HCT116 (cell line): Measurements from ENCODE around the gene YLPM1. TPM values are rescaled to one million over a fixed set of nuclear protein-coding genes. Genes with fewer than 3 reads are reported as not detected.

Experiments
- ATAC-seq: fragments of 200-7000 bp; cut with Tn5 transposase; 2 replicates; pipeline ENCODE4 v1.9.1; 2020; ENCODE audit warnings: mild to moderate bottlenecking, moderate library complexity
- BruUV-seq: library from RNA; stranded (reverse); fragments of 400-500 nt; replicated peaks from 2 replicates; lab custom pipeline; 2021; lab: Mats Ljungman, UMichigan
- CTCF ChIA-PET: fragments of 300-600 bp; sonication (Branson Sonifier 250); formaldehyde crosslinking; loops from one replicate; lab custom pipeline; 2021; ENCODE audit warnings: antibody characterized with exemption; lab: Charles Lee
- POLR2A ChIA-PET: fragments of 300-600, 350-600 bp; sonication (Branson Sonifier 250); formaldehyde crosslinking; loops from one replicate; lab custom pipeline; 2021; ENCODE audit warnings: antibody characterized with exemption; lab: Charles Lee
- RAD21 ChIA-PET, 2 experiments: fragments of 300-600 bp; sonication (Branson Sonifier 250); formaldehyde crosslinking; loops; one replicate each; lab custom pipeline; 2023; ENCODE audit warnings: low total read pairs in 2 of 2; ENCODE audit not compliant: uncharacterized antibody in 2 of 2, unreplicated experiment in 2 of 2, low non-redundant PET in 1 of 2; lab: Charles Lee
- DNase-seq: peaks from one replicate; pipeline ENCODE4 v3.0.0-alpha.2; 2010; ENCODE audit warnings: low read depth, low spot score
- H2AFZ ChIP-seq: fragments of 200-600 bp; shearing (Covaris generic), sonication (generic); 2 replicates; pipeline ENCODE4 v1.6.1; 2017; ENCODE audit warnings: low read depth, mixed run types, mixed read lengths, antibody characterized with exemption, low read length; ENCODE audit not compliant: poor library complexity, severe bottlenecking
- H3K27ac ChIP-seq: 2 replicates; pipeline ENCODE4 v1.5.1; 2012; ENCODE audit warnings: low read depth, low read length
- H3K27me3 ChIP-seq: fragments of 200-600 bp; sonication (generic); 2 replicates; pipeline ENCODE4 v1.6.1; 2016; ENCODE audit warnings: mixed run types, low read length, mixed read lengths; ENCODE audit not compliant: insufficient read depth
- H3K36me3 ChIP-seq, 2 experiments: fragments of 200-500 bp in 1 of 2; fragments of 200-600 bp in 1 of 2; sonication (Bioruptor generic) in 1 of 2; sonication (generic) in 1 of 2; 2 replicates each; pipeline versions ENCODE4 v1.5.1 to v1.6.1; 2014 to 2016; ENCODE audit warnings: low read length in 2 of 2, inconsistent platforms in 1 of 2, mixed read lengths in 1 of 2, mixed run types in 1 of 2; ENCODE audit not compliant: insufficient read depth in 2 of 2, control insufficient read depth in 1 of 2
- H3K4me1 ChIP-seq, 2 experiments: fragments of 200-600 bp in 1 of 2; sonication (generic) in 1 of 2; 2 replicates each; pipeline versions ENCODE4 v1.5.1 to v1.6.1; 2012 to 2017; ENCODE audit warnings: low read length in 2 of 2, inconsistent platforms in 1 of 2, mild to moderate bottlenecking in 1 of 2, mixed read lengths in 1 of 2, mixed run types in 1 of 2, moderate library complexity in 1 of 2; ENCODE audit not compliant: insufficient read depth in 2 of 2, control insufficient read depth in 1 of 2
- H3K4me2 ChIP-seq: fragments of 200-600 bp; sonication (generic); 2 replicates; pipeline ENCODE4 v1.6.1; 2017; ENCODE audit warnings: mixed run types, low read length, mixed read lengths
- H3K4me3 ChIP-seq, 2 experiments: fragments of 200-600 bp in 1 of 2; sonication (generic) in 1 of 2; replicated peaks in 1 of 2; 2 replicates each; pipeline ENCODE4 v1.5.1; 2011 to 2016; ENCODE audit warnings: low read length in 2 of 2, control low read depth in 1 of 2, low read depth in 1 of 2, mild to moderate bottlenecking in 1 of 2, mixed read lengths in 1 of 2, mixed run types in 1 of 2
- H3K79me2 ChIP-seq: fragments of 200-600 bp; sonication (generic); 2 replicates; pipeline ENCODE4 v1.6.1; 2017; ENCODE audit warnings: mild to moderate bottlenecking, mixed run types, low read length, moderate library complexity, mixed read lengths; ENCODE audit not compliant: insufficient read depth
- H3K9ac ChIP-seq: fragments of 200-600 bp; sonication (generic); 2 replicates; pipeline ENCODE4 v1.6.1; 2016; ENCODE audit warnings: low read length, mixed read lengths
- H3K9me2 ChIP-seq: fragments of 200-600 bp; sonication (generic), shearing (Covaris generic); 2 replicates; pipeline ENCODE4 v1.6.1; 2017; ENCODE audit warnings: mixed run types, mild to moderate bottlenecking, moderate library complexity; ENCODE audit not compliant: insufficient read depth
- H3K9me3 ChIP-seq, 2 experiments: fragments of 200-500 bp in 1 of 2; fragments of 200-600 bp in 1 of 2; sonication (Bioruptor generic) in 1 of 2; sonication (generic) in 1 of 2; 2 replicates each; pipeline ENCODE4 v1.6.1; 2014 to 2017; ENCODE audit warnings: low read length in 2 of 2, mixed read lengths in 2 of 2, inconsistent platforms in 1 of 2, low read depth in 1 of 2, mild to moderate bottlenecking in 1 of 2, mixed run types in 1 of 2, moderate library complexity in 1 of 2; ENCODE audit not compliant: control insufficient read depth in 1 of 2, insufficient read depth in 1 of 2
- H4K20me1 ChIP-seq: fragments of 200-600 bp; sonication (generic), shearing (Covaris generic); 2 replicates; pipeline ENCODE4 v1.6.1; 2017; ENCODE audit warnings: mixed run types, mild to moderate bottlenecking, moderate library complexity; ENCODE audit not compliant: insufficient read depth
- CBX3 ChIP-seq: IDR thresholded peaks from 2 replicates; pipeline ENCODE4 v1.6.1; 2012; ENCODE audit warnings: low read depth
- EGR1 ChIP-seq: IDR thresholded peaks from 2 replicates; pipeline ENCODE4 v1.6.1; 2012; ENCODE audit warnings: low read depth
- ELF1 ChIP-seq: IDR thresholded peaks from 2 replicates; pipeline ENCODE4 v1.6.1; 2012; ENCODE audit warnings: low read depth, borderline replicate concordance
- EZH2phosphoT487 ChIP-seq: fragments of 200-600 bp; IDR thresholded peaks from 2 replicates; pipeline ENCODE4 v1.6.1; 2018; ENCODE audit warnings: antibody characterized with exemption, borderline replicate concordance
- POLR2AphosphoS5 ChIP-seq: IDR thresholded peaks from 2 replicates; pipeline ENCODE4 v1.6.1; 2011; ENCODE audit warnings: mild to moderate bottlenecking, low read depth, low read length, moderate library complexity
- RAD21 ChIP-seq: IDR thresholded peaks from 2 replicates; pipeline ENCODE4 v1.6.1; 2012; ENCODE audit warnings: low read depth, mild to moderate bottlenecking
- SIN3A ChIP-seq: IDR thresholded peaks from 2 replicates; pipeline ENCODE4 v1.6.1; 2012; ENCODE audit warnings: low read depth
- SP1 ChIP-seq: IDR thresholded peaks from 2 replicates; pipeline ENCODE4 v1.6.1; 2012; ENCODE audit warnings: low read depth
- intact Hi-C: fragments of 100-400 bp; cut with micrococcal nuclease; formaldehyde crosslinking; loops from 2 replicates; pipeline ENCODE4 v1.10.0; 2022
- total RNA-seq: library from RNA; stranded (reverse); gene quantifications from one replicate; pipeline ENCODE4 v1.2.1, GENCODE V29; 2021; ENCODE audit not compliant: unreplicated experiment
- TF ChIP-seq, protein P1 (sequence below), 3 experiments: fragments of 200-600 bp in 1 of 3; sonication (generic) in 1 of 3; IDR thresholded peaks in 2 of 3; conservative IDR thresholded peaks in 1 of 3; 2 replicates each; pipeline ENCODE4 v1.5.1; 2012 to 2017; ENCODE audit warnings: low read depth in 2 of 3, low read length in 2 of 3, antibody characterized with exemption in 1 of 3, borderline replicate concordance in 1 of 3, control low read depth in 1 of 3, mild to moderate bottlenecking in 1 of 3, mixed read lengths in 1 of 3, mixed run types in 1 of 3, moderate library complexity in 1 of 3; ENCODE audit not compliant: insufficient read depth in 1 of 3
- TF ChIP-seq, protein P2 (sequence below): IDR thresholded peaks from 2 replicates; pipeline ENCODE4 v1.6.1; 2012; ENCODE audit warnings: low read depth

YLPM1 gene
- total RNA-seq, 1 experiment from 2014 or later = 55.1 TPM

DNA sequence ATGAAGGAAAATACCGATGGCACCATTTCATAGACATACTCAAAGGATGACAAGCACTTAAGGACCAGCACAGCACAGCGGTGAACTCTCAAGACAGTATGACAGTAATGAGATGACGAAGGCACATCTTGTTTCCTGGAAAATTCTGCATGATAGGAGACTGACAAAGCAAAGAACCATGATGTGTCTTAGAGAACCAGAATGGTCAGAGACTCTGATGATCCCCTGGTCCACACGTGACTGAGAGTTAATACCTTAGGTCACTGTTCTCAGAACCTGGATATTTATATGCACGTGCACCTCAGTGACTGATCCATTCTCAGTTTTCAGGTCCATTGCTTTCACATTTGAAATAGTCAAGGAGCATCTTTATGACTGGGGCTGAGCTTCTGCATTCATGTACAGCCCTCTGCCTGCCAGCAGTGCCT, 77.5 kb downstream of the YLPM1 start:
- no peaks in the 10 kb centered on the region for H3K4me1 ChIP-seq
- no peaks in the 10 kb centered on the region for H3K9me2 ChIP-seq
- POLR2A ChIA-PET = no interaction called here
- no peaks in the 10 kb centered on the region for H4K20me1 ChIP-seq
- CTCF ChIA-PET = no interaction called here
- BruUV-seq = no TSS peak
- H3K4me3 ChIP-seq = no peak overlapping the region
- ATAC-seq (no peak), DNase-seq (no peak)
- no peak overlapping the region for H3K4me2 ChIP-seq
- no peak overlapping the region for H2AFZ ChIP-seq
- RAD21 ChIA-PET = no interaction called here
- no peaks in the 10 kb centered on the region for H3K9me3 ChIP-seq
- no peaks in the 10 kb centered on the region for H3K27me3 ChIP-seq
- intact Hi-C loops = no loop called here
- H3K36me3 ChIP-seq = peaks cover 4 to 8% of the 10 kb centered on the region in 2 experiments; a peak in 2 of 4 replicates
- no peak overlapping the region for H3K27ac ChIP-seq
- no peaks in the 10 kb centered on the region for H3K79me2 ChIP-seq
- H3K9ac ChIP-seq = no peak overlapping the region
- TF ChIP-seq, protein P1, sequence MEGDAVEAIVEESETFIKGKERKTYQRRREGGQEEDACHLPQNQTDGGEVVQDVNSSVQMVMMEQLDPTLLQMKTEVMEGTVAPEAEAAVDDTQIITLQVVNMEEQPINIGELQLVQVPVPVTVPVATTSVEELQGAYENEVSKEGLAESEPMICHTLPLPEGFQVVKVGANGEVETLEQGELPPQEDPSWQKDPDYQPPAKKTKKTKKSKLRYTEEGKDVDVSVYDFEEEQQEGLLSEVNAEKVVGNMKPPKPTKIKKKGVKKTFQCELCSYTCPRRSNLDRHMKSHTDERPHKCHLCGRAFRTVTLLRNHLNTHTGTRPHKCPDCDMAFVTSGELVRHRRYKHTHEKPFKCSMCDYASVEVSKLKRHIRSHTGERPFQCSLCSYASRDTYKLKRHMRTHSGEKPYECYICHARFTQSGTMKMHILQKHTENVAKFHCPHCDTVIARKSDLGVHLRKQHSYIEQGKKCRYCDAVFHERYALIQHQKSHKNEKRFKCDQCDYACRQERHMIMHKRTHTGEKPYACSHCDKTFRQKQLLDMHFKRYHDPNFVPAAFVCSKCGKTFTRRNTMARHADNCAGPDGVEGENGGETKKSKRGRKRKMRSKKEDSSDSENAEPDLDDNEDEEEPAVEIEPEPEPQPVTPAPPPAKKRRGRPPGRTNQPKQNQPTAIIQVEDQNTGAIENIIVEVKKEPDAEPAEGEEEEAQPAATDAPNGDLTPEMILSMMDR (IDR thresholded peaks at IDR 0.05 in 2 of 3, conservative IDR thresholded peaks at IDR 0.05 in 1 of 3; ENCODE audit: borderline replicate concordance in 1 of 3, insufficient read depth in 1 of 3, low read depth in 2 of 3, low read length in 2 of 3) = no peak
- TF ChIP-seq, all 23 proteins: peak for 0

DNA sequence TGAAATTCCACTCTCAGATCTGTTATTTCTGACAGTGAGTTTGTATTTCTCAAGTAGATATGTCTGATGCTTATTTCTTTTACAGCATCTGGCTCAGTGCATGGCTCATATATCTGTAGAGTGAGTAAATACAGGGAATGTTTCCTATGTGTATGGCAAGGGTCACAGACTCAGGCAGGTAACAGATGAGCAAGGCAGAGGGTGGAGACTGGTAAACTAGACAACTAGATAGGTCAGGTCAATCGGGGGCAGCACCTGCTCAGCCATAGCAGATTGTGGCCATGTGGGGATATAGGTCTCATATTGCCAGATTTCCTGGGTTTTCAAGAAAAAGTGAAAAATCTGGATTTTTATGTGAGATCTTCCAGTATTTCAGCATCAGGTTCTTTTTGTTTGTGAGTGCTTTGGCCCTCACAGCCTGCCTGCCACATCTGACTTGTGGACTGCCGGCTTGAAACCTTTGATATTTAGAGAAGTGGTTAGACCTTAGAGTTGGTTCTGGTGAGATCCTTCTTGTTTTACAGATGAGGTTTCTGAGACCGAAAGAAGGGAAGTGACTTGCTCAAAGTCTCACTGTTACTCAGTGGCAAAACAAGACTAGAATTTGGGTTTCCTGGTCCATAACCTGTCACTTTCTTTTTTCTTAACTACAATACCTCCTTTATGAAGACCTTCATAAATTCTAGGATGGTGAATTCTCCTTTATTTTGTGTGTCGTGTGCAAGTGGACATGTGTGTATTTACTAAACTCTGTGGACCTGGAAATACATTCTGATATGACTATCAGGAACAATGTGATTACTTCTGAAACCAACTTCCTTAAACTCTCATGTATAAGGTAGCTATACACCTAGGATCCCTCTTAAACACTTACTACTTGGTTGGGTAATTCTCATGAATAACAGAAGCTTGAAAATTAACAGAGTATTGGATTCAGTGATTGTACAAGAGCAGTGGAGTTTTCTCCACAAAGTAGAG, 78.4 kb downstream of the YLPM1 start:
- peaks cover 4 to 8% of the 10 kb centered on the region in 2 experiments; a peak in 2 of 4 replicates for H3K36me3 ChIP-seq
- no peak overlapping the region for H3K27ac ChIP-seq
- H3K9me3 ChIP-seq = no peaks in the 10 kb centered on the region
- intact Hi-C loops = no loop called here
- DNase-seq (no peak), ATAC-seq (no peak)
- H3K9ac ChIP-seq = no peak overlapping the region
- no TSS peak for BruUV-seq
- H3K27me3 ChIP-seq = no peaks in the 10 kb centered on the region
- RAD21 ChIA-PET = no interaction called here
- H3K4me3 ChIP-seq = no peak overlapping the region
- no peaks in the 10 kb centered on the region for H3K4me1 ChIP-seq
- no peak overlapping the region for H3K4me2 ChIP-seq
- POLR2A ChIA-PET = no interaction called here
- TF ChIP-seq EZH2phosphoT487 (no peak), RAD21 (no peak), SIN3A (no peak), POLR2AphosphoS5 (no peak), SP1 (no peak), EGR1 (no peak), CBX3 (no peak), ELF1 (no peak)
- TF ChIP-seq, protein P2, sequence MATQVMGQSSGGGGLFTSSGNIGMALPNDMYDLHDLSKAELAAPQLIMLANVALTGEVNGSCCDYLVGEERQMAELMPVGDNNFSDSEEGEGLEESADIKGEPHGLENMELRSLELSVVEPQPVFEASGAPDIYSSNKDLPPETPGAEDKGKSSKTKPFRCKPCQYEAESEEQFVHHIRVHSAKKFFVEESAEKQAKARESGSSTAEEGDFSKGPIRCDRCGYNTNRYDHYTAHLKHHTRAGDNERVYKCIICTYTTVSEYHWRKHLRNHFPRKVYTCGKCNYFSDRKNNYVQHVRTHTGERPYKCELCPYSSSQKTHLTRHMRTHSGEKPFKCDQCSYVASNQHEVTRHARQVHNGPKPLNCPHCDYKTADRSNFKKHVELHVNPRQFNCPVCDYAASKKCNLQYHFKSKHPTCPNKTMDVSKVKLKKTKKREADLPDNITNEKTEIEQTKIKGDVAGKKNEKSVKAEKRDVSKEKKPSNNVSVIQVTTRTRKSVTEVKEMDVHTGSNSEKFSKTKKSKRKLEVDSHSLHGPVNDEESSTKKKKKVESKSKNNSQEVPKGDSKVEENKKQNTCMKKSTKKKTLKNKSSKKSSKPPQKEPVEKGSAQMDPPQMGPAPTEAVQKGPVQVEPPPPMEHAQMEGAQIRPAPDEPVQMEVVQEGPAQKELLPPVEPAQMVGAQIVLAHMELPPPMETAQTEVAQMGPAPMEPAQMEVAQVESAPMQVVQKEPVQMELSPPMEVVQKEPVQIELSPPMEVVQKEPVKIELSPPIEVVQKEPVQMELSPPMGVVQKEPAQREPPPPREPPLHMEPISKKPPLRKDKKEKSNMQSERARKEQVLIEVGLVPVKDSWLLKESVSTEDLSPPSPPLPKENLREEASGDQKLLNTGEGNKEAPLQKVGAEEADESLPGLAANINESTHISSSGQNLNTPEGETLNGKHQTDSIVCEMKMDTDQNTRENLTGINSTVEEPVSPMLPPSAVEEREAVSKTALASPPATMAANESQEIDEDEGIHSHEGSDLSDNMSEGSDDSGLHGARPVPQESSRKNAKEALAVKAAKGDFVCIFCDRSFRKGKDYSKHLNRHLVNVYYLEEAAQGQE = no peak
- H3K9me2 ChIP-seq = no peaks in the 10 kb centered on the region
- no peaks in the 10 kb centered on the region for H3K79me2 ChIP-seq
- H4K20me1 ChIP-seq = no peaks in the 10 kb centered on the region
- CTCF ChIA-PET = interaction anchor here (0.6 kb wide), 1 partner anchor 20 kb away, joined by 3 read pairs; no protein-coding TSS in a partner anchor
- no peak overlapping the region for H2AFZ ChIP-seq
